Lung (tissue), 12 donors: ENCODE data around the gene SLC16A1. TPM values are rescaled to one million over a fixed set of nuclear protein-coding genes. Genes with fewer than 3 reads are reported as not detected.

ENCODE experiments used
- ATAC-seq: fragments of 200-7000 bp; cut with Tn5 transposase; one replicate; pipeline ENCODE4 v1.9.1; 2020; ENCODE audit warnings: moderate number of reproducible peaks; ENCODE audit not compliant: insufficient read depth, low FRiP score
- DNase-seq, 3 donors: peaks; one replicate each; pipeline ENCODE4 v3.0.0-alpha.2; 2013 to 2017
- H3K27ac ChIP-seq, 2 donors: one replicate each; pipeline ENCODE4 v1.5.1; 2013; ENCODE audit warnings: mild to moderate bottlenecking in 2 of 2, moderate library complexity in 2 of 2, control low read depth in 1 of 2, inconsistent platforms in 1 of 2, low read depth in 1 of 2, low read length in 1 of 2
- H3K27me3 ChIP-seq, 3 donors: one replicate each; pipeline ENCODE4 v1.5.1; 2013; ENCODE audit warnings: low read length in 2 of 3; ENCODE audit not compliant: control insufficient read depth in 3 of 3, insufficient read depth in 3 of 3
- H3K36me3 ChIP-seq, 4 donors: one replicate each; pipeline ENCODE4 v1.5.1; 2013; ENCODE audit warnings: low read length in 4 of 4, mild to moderate bottlenecking in 1 of 4, moderate library complexity in 1 of 4; ENCODE audit not compliant: control insufficient read depth in 4 of 4, insufficient read depth in 4 of 4
- H3K4me1 ChIP-seq, 5 donors: one replicate each; pipeline ENCODE4 v1.5.1; 2013; ENCODE audit warnings: low read length in 5 of 5, mild to moderate bottlenecking in 2 of 5, moderate library complexity in 1 of 5; ENCODE audit not compliant: control insufficient read depth in 5 of 5, insufficient read depth in 5 of 5
- H3K4me3 ChIP-seq: one replicate; pipeline ENCODE4 v1.5.1; 2013; ENCODE audit warnings: mild to moderate bottlenecking, control low read depth, moderate library complexity
- H3K9ac ChIP-seq, 2 donors: one replicate each; pipeline ENCODE4 v1.5.1; 2013; ENCODE audit warnings: low read length in 2 of 2, control low read depth in 1 of 2; ENCODE audit not compliant: insufficient read depth in 1 of 2
- H3K9me3 ChIP-seq, 4 donors: one replicate each; pipeline ENCODE4 v1.5.1; 2013; ENCODE audit warnings: low read length in 3 of 4, mild to moderate bottlenecking in 1 of 4, moderate library complexity in 1 of 4; ENCODE audit not compliant: control insufficient read depth in 4 of 4, insufficient read depth in 3 of 4
- WGBS, 2 donors: extraction: QIAGEN DNeasy Blood & Tissue Kit; methylation state at CpG; one replicate each; pipeline ENCODE4 v1.1.7; 2013; 5-methylcytosine and 5-hydroxymethylcytosine counted together
- polyA plus RNA-seq, 2 donors: library from polyadenylated mRNA; stranded (reverse); fragments of 200-250 nt; gene quantifications; one replicate each; pipeline ENCODE4 v1.2.1, GENCODE V29; 2013
- total RNA-seq, 2 donors: library from RNA; depleted of rRNA in 1 of 2; stranded (reverse); fragments of >200 nt in 1 of 2; gene quantifications; one replicate each; pipeline ENCODE4 v1.2.1, GENCODE V29; 2014 to 2021
- TF ChIP-seq, protein P1 (sequence below): IDR thresholded peaks from 2 replicates; pipeline ENCODE4 v1.5.1; 2012; ENCODE audit warnings: mild to moderate bottlenecking; ENCODE audit errors: control extremely low read depth, extremely low read depth
- donor health status: control.
- donor health status: control.
- donor health status: Bipolar disorder and iron deficiency.
- donor health status: healthy.
- donor health status: DM: yes; HTN: yes; CAD: no.

SLC16A1 gene
- total and polyA plus RNA-seq, 4 donors: 2.4 to 27.6 (median 8.2) TPM

DNA sequence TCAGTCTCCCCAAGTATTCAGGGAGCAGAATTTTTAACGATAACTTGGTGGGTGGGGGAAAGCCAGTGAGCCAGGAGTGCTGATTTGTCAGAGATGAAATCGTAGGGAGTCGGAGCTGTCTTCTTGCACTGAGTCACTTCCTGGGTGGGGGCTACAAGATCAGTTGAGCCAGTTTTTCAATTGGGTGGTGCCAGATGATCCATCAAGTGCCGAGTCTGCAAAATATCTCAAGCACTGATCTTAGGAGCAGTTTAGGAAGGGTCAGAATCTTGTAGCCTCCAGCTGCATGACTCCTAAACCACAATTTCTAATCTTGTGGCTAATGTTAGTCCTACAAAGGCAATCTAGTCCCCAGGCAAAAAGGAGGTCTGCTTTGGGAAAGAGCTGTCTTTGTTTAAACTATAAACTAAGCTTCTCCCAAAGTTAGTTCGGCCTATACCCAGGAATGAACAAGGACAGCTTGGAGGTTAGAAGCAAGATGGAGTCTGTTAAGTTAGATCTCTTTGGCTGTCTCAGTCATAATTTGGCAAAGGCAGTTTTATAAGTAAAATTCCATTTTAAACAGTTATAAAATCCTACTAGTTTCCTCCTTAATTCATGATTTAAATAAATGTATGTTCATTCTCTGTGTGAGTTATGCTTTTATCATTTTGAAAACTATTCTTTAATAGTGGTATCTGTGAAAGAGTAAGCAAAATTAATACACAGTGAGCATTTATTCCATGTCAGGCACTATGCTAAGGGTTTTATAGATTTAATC is 51.7 kb downstream of the SLC16A1 start:
- Histone ChIP-seq H3K36me3 (no peaks in the 10 kb centered on the region), H3K4me3 (no peak overlapping the region), H3K4me1 (peaks cover 4 to 18% (median 15%) of the 10 kb centered on the region in 5 donors), H3K27ac (peak overlapping the region in 1 of 2 donors; percentile 40), H3K9ac (no peak overlapping the region), H3K27me3 (no peaks in the 10 kb centered on the region), H3K9me3 (no peaks in the 10 kb centered on the region)
- 64 to 71% methylated on average over 5 of the region's 5 CpGs for WGBS, 2 donors
- DNase-seq (peak in 1 of 3 donors; percentile 9), ATAC-seq (peak; percentile 33)
- TF ChIP-seq, protein P1, sequence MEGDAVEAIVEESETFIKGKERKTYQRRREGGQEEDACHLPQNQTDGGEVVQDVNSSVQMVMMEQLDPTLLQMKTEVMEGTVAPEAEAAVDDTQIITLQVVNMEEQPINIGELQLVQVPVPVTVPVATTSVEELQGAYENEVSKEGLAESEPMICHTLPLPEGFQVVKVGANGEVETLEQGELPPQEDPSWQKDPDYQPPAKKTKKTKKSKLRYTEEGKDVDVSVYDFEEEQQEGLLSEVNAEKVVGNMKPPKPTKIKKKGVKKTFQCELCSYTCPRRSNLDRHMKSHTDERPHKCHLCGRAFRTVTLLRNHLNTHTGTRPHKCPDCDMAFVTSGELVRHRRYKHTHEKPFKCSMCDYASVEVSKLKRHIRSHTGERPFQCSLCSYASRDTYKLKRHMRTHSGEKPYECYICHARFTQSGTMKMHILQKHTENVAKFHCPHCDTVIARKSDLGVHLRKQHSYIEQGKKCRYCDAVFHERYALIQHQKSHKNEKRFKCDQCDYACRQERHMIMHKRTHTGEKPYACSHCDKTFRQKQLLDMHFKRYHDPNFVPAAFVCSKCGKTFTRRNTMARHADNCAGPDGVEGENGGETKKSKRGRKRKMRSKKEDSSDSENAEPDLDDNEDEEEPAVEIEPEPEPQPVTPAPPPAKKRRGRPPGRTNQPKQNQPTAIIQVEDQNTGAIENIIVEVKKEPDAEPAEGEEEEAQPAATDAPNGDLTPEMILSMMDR: no peak

DNA sequence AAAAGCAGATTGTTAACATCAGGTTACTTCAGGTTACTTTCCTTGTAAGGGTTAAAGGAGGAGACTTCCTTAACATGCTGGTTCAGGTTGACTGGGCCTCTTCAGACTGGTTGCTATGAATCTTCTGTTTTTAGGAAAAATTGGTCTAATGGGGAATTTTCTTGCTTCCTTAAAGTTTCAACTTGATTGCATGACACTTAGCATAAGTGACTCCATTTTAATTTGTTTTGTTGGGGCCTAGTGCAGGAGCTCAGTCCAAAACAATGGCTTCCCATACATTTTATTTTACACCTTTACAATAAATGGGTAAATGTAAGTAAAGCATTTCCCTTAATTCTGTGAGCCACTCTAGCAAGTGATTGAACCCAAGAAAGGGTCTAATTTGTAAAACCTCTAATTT is 53.8 kb downstream of the SLC16A1 start:
- Histone ChIP-seq H3K27me3 (no peaks in the 10 kb centered on the region), H3K27ac (no peak overlapping the region), H3K9ac (no peak overlapping the region), H3K4me1 (peaks cover 4 to 18% (median 15%) of the 10 kb centered on the region in 5 donors), H3K9me3 (no peaks in the 10 kb centered on the region), H3K4me3 (no peak overlapping the region), H3K36me3 (no peaks in the 10 kb centered on the region)
- DNase-seq: no peak
- TF ChIP-seq, protein P1: no peak
- no peak for ATAC-seq

DNA sequence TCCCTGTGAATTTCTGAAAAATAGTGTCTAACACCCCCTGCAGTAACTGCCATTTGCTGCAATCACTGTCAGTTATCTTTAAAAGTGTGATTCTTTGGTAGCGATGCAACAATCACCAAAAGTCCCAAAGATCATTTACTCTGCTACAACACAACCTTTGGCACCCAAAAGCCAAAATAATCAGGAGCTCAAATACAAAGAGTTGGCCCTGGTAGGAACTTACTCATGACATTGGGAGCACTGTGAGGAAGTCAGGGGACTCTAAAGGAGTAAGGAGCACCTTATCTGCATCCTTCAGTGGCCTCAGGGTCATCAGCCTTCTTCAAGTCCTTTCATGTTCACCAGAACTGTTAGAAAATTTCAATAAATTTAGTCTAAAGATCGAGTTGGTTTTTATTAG is 54.6 kb downstream of the SLC16A1 start:
- no peaks in the 10 kb centered on the region for H3K36me3 ChIP-seq
- H3K9ac ChIP-seq: no peak overlapping the region
- H3K27me3 ChIP-seq: no peaks in the 10 kb centered on the region
- H3K9me3 ChIP-seq: peaks cover 0 to 2% (median under 1%) of the 10 kb centered on the region in 4 donors
- DNase-seq (no peak), ATAC-seq (no peak)
- no peak overlapping the region for H3K4me3 ChIP-seq
- WGBS, 2 donors: 79 to 87% methylated on average over 2 of the region's 2 CpGs
- peaks cover 4 to 18% (median 15%) of the 10 kb centered on the region in 5 donors for H3K4me1 ChIP-seq
- TF ChIP-seq, protein P1: no peak
- no peak overlapping the region for H3K27ac ChIP-seq
